GM18519 (cell line): ENCODE measurements around the gene DIABLO.

Source experiments
- ATAC-seq: cut with Tn5 transposase; IDR thresholded peaks from one replicate; pipeline ENCODE4 v1.9.1; 2021; ENCODE audit warnings: mild to moderate bottlenecking, moderate library complexity; ENCODE audit not compliant: unreplicated experiment, low FRiP score

DIABLO gene

DNA sequence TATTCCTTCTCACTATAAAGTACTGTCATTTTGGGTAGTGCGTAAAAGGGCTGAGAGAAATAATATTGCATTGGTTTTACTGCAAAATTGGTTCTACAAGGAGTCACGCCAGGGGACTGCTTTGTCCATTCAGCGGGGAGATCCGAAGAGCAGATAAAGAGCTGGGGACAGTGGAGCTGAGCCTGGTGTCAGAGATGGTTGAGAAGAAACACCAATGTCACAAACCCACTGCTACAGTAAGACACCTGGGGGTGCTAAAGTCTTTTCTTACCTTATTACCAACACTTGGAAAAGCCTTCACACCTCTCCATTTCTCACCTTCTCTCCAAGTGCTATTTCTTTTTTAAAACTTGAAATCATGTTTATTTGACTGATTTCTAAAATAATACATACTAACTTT lies 66.0 kb downstream of the DIABLO start:
- no peak for ATAC-seq

GRCh38 chr12:122158700-122159285 lies 67.1 kb downstream of the DIABLO start:
- ATAC-seq, result no peak
